ENCODE data around the gene MCOLN2. TPM values are rescaled to one million over a fixed set of nuclear protein-coding genes. Genes with fewer than 3 reads are reported as not detected.

The MCOLN2 gene
- polyA plus RNA-seq, 1 of the 3 experiments (the other 2 are of a cell fraction) = not detected

DNA sequence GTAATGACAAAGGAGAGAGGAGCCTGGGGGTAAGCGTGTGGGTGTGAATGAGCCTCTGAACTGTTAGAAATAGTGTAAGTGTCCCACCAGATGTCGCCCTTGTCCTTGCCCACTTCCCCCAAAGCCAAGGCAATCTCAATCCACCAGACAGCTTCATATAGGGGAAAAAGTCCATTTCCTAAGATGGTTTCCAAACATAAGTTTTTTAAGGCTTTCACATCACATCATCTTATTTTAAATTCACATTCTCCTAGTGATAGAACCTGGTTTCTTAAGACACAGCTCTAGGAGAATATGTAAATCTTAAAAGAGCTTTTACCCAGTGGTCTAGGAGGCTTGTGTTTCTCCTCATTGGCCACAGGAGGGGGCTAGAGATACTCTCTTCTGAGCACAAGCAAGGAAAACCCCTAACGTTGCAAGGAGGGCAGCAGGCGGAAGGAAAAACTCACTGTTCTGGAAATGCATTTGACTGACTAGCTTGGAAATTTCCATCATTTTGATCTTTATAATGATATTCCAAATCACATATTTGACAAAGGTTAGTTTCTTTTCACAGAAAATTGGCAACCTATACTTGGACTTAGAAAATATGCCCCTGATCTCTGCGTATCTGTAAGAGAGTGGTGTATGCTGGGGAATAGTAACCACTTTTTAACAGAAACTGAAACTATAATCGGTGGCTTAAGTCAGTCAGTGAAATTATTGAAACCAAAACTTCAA is 52.0 kb downstream of the MCOLN2 start (continued):
- TF ChIP-seq GABPA (IDR thresholded peaks at IDR 0.05; ENCODE audit: low read depth) = peak; percentile 36; the same call in 1 of the 2 replicates
- peak; percentile 67 for TF ChIP-seq RAD21 (IDR thresholded peaks at IDR 0.05; ENCODE audit: low read length)
- TF ChIP-seq RXRA (IDR thresholded peaks at IDR 0.05; ENCODE audit: borderline replicate concordance, low read depth) = no peak
- TF ChIP-seq GATA2 (CRISPR knock-in tag; IDR thresholded peaks at IDR 0.05) = no peak
- TF ChIP-seq YY1 (IDR thresholded peaks at IDR 0.05; ENCODE audit: low read depth) = no peak
- TF ChIP-seq MEF2A (IDR thresholded peaks at IDR 0.05; ENCODE audit: borderline replicate concordance, low read depth) = no peak
- TF ChIP-seq, protein P1, sequence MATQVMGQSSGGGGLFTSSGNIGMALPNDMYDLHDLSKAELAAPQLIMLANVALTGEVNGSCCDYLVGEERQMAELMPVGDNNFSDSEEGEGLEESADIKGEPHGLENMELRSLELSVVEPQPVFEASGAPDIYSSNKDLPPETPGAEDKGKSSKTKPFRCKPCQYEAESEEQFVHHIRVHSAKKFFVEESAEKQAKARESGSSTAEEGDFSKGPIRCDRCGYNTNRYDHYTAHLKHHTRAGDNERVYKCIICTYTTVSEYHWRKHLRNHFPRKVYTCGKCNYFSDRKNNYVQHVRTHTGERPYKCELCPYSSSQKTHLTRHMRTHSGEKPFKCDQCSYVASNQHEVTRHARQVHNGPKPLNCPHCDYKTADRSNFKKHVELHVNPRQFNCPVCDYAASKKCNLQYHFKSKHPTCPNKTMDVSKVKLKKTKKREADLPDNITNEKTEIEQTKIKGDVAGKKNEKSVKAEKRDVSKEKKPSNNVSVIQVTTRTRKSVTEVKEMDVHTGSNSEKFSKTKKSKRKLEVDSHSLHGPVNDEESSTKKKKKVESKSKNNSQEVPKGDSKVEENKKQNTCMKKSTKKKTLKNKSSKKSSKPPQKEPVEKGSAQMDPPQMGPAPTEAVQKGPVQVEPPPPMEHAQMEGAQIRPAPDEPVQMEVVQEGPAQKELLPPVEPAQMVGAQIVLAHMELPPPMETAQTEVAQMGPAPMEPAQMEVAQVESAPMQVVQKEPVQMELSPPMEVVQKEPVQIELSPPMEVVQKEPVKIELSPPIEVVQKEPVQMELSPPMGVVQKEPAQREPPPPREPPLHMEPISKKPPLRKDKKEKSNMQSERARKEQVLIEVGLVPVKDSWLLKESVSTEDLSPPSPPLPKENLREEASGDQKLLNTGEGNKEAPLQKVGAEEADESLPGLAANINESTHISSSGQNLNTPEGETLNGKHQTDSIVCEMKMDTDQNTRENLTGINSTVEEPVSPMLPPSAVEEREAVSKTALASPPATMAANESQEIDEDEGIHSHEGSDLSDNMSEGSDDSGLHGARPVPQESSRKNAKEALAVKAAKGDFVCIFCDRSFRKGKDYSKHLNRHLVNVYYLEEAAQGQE (IDR thresholded peaks at IDR 0.05; ENCODE audit: low read depth, low read length) = no peak
- TF ChIP-seq, protein P2, sequence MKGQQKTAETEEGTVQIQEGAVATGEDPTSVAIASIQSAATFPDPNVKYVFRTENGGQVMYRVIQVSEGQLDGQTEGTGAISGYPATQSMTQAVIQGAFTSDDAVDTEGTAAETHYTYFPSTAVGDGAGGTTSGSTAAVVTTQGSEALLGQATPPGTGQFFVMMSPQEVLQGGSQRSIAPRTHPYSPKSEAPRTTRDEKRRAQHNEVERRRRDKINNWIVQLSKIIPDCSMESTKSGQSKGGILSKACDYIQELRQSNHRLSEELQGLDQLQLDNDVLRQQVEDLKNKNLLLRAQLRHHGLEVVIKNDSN (IDR thresholded peaks at IDR 0.05; ENCODE audit: borderline replicate concordance, low read depth) = no peak
- TF ChIP-seq FOXJ3 (CRISPR knock-in tag; IDR thresholded peaks at IDR 0.05) = no peak
- no peak for TF ChIP-seq ELF1 (IDR thresholded peaks at IDR 0.05)

DNA sequence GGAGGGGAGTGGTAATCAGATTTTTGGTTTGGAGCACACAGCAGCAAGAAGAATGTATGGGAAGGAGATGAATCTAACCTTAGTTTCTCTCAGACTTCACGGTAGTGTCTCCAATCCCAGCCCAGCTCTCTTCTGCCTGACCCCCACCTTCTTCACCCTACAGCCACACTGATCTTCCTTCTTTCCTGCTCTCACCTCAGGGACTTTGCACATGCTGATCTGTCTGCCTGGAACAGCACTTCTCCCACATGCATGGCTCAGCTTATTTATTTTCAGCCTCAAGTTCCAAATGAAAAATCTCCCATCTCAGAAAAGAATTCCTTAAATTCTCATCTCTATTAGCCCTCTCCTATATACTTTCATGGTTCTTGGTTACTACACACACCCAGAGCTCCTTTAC is 55.1 kb downstream of the MCOLN2 start:
- H3K4me2 ChIP-seq = no peak overlapping the region

More for the DNA sequence above, 55.1 kb downstream of the MCOLN2 start:
- POLR2A ChIA-PET = no interaction called here
- H4K20me1 ChIP-seq (ENCODE audit: insufficient read depth) = no peaks in the 10 kb centered on the region
- no peak overlapping the region for H3K9ac ChIP-seq
- H3K27me3 ChIP-seq (ENCODE audit: insufficient read depth) = peaks cover 7% of the 10 kb centered on the region
- no peak overlapping the region for H3K4me3 ChIP-seq (ENCODE audit: low read depth in 2 of 2, low read length in 1 of 2)
- CTCF ChIA-PET = interaction anchor here (1.3 to 9.9 kb wide), 2 partner anchors 169 to 314 kb away, joined by 4 to 193 read pairs; partner anchors contain the start of gene C1orf52
- no peak for TF ChIP-seq SIN3A (IDR thresholded peaks at IDR 0.05; ENCODE audit: borderline replicate concordance, low read depth, low read length)
- TF ChIP-seq, protein P3, sequence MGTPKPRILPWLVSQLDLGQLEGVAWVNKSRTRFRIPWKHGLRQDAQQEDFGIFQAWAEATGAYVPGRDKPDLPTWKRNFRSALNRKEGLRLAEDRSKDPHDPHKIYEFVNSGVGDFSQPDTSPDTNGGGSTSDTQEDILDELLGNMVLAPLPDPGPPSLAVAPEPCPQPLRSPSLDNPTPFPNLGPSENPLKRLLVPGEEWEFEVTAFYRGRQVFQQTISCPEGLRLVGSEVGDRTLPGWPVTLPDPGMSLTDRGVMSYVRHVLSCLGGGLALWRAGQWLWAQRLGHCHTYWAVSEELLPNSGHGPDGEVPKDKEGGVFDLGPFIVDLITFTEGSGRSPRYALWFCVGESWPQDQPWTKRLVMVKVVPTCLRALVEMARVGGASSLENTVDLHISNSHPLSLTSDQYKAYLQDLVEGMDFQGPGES (IDR thresholded peaks at IDR 0.05; ENCODE audit: low read depth, low read length) = no peak
- no peaks in the 10 kb centered on the region for H3K36me3 ChIP-seq (replicated peaks in 1 of 2; ENCODE audit: control insufficient read depth in 1 of 2, insufficient read depth in 2 of 2, low read length in 1 of 2)
- H3K27ac ChIP-seq (ENCODE audit: low read depth in 2 of 2, low read length in 1 of 2) = no peak overlapping the region
- H2AFZ ChIP-seq (ENCODE audit: low read depth) = no peak overlapping the region
- WGBS (ENCODE audit: low lambda C conversion rate) = 94% methylated on average over 1 of the region's 1 CpG
- H3F3A ChIP-seq (replicated peaks; ENCODE audit: insufficient read depth) = peaks cover 3% of the 10 kb centered on the region
- no peaks in the 10 kb centered on the region for H3K79me2 ChIP-seq (ENCODE audit: insufficient read depth)
- no peaks in the 10 kb centered on the region for H3K9me3 ChIP-seq
- no peaks in the 10 kb centered on the region for H3K9me2 ChIP-seq
- no peaks in the 10 kb centered on the region; a peak in 1 of 4 replicates for H3K4me1 ChIP-seq (ENCODE audit: control insufficient read depth in 1 of 2, insufficient read depth in 2 of 2, low read depth in 1 of 2, low read length in 1 of 2)
- DNase-seq = no peak
